K562 (cell line): ENCODE results near the gene TARS2. TPM values are rescaled to one million over a fixed set of nuclear protein-coding genes. Genes with fewer than 3 reads are reported as not detected.

Source experiments
- CGGBP1 ChIP-seq: fragments of 250-450 bp; sonication (Bioruptor Pico); IDR thresholded peaks from 2 replicates; pipeline ENCODE4 v1.9.0; 2021; ENCODE audit warnings: mild to moderate bottlenecking
- ETV1 ChIP-seq: fragments of 450-650 bp; conservative IDR thresholded peaks from 2 replicates; pipeline ENCODE4 v1.6.1; 2016; ENCODE audit warnings: missing genetic modification characterization, control low read depth, low read depth, missing compliant biosample characterization
- HDAC8 ChIP-seq: fragments of 450-650 bp; IDR thresholded peaks from 2 replicates; pipeline ENCODE4 v1.6.1; 2016; ENCODE audit warnings: mild to moderate bottlenecking, missing genetic modification characterization, moderate library complexity, missing compliant biosample characterization
- HNRNPK ChIP-seq: fragments of 200-400 bp; formaldehyde crosslinking; IDR thresholded peaks from one replicate; pipeline ENCODE4 v1.6.1; 2018; ENCODE audit warnings: mild to moderate bottlenecking, low read depth, low read length; ENCODE audit not compliant: poor library complexity, severe bottlenecking
- NR2C2 ChIP-seq, 2 experiments: fragments of 200-800 bp in 1 of 2; sonication (Bioruptor generic) in 1 of 2; sonication (generic) in 1 of 2; formaldehyde crosslinking in 1 of 2; IDR thresholded peaks; 2 replicates each; pipeline versions ENCODE4 v1.6.1 to v1.8.0; 2016 to 2022; ENCODE audit warnings: mild to moderate bottlenecking in 1 of 2, missing compliant biosample characterization in 1 of 2, missing genetic modification characterization in 1 of 2, missing genetic modification reagents in 1 of 2
- POLR2G ChIP-seq: fragments of 200-400 bp; formaldehyde crosslinking; IDR thresholded peaks from 2 replicates; pipeline ENCODE4 v1.6.1; 2017; ENCODE audit warnings: low read depth, mild to moderate bottlenecking, antibody characterized with exemption, low read length, moderate library complexity
- ZNF23 ChIP-seq: fragments of 250-450 bp; sonication (Bioruptor Pico); IDR thresholded peaks from 2 replicates; pipeline ENCODE4 v1.4.0; 2020; ENCODE audit warnings: mild to moderate bottlenecking
- polyA plus RNA-seq, 8 experiments: library from polyadenylated mRNA; depleted of rRNA in 4 of 8; stranded (reverse) in 5 of 8; unstranded in 3 of 8; fragments of >200 nt; fragmentation: Nextera tagmentation in 2 of 8; fragmentation: Illumina TruSeq in 1 of 8; extraction: Ambion mirVana in 2 of 8; extraction: Trizol in 1 of 8; gene quantifications; 2 replicates each; pipeline versions ENCODE4 v1.2.1 to v1.2.3, GENCODE V29; 2011 to 2014; ENCODE audit warnings: inconsistent platforms in 1 of 8, missing spikeins in 1 of 8
- total RNA-seq, 7 experiments: library from RNA; depleted of rRNA in 6 of 7; stranded (reverse); fragments of >200 nt in 6 of 7; fragmentation: Illumina TruSeq in 2 of 7; extraction: Trizol in 2 of 7; gene quantifications; 2 replicates each; pipeline versions ENCODE4 v1.2.1 to v1.2.3, GENCODE V29; 2011 to 2021; ENCODE audit warnings: low replicate concordance in 1 of 7
- TF ChIP-seq, protein P1 (sequence below): fragments of 200-800 bp; sonication (Bioruptor generic); IDR thresholded peaks from 2 replicates; pipeline ENCODE4 v1.6.1; 2017; ENCODE audit warnings: missing genetic modification characterization, missing compliant biosample characterization
- TF ChIP-seq, protein P2 (sequence below): fragments of 450-650 bp; IDR thresholded peaks from one replicate; pipeline ENCODE4 v1.6.1; 2018; ENCODE audit warnings: mild to moderate bottlenecking, moderate library complexity; ENCODE audit not compliant: partially characterized antibody

Gene TARS2
- total and polyA plus RNA-seq, 9 of the 15 experiments (the other 6 are each of a cell fraction or from before 2014, with no cell fraction given) = 17.0 to 64.2 (median 39.4) TPM

GRCh38 chr1:150528196-150528595, 41.0 kb downstream of the TARS2 start (continued):
- TF ChIP-seq POLR2G (no peak), NR2C2 (CRISPR knock-in tag; IDR thresholded peaks at IDR 0.05) (no peak), NR2C2 (tag; IDR thresholded peaks at IDR 0.05) (no peak), HDAC8 (tag) (no peak), ZNF23 (CRISPR knock-in tag) (no peak), ETV1 (tag) (no peak), CGGBP1 (CRISPR knock-in tag) (no peak), HNRNPK (no peak)
- TF ChIP-seq, protein P1, sequence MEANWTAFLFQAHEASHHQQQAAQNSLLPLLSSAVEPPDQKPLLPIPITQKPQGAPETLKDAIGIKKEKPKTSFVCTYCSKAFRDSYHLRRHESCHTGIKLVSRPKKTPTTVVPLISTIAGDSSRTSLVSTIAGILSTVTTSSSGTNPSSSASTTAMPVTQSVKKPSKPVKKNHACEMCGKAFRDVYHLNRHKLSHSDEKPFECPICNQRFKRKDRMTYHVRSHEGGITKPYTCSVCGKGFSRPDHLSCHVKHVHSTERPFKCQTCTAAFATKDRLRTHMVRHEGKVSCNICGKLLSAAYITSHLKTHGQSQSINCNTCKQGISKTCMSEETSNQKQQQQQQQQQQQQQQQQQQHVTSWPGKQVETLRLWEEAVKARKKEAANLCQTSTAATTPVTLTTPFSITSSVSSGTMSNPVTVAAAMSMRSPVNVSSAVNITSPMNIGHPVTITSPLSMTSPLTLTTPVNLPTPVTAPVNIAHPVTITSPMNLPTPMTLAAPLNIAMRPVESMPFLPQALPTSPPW = no peak
- TF ChIP-seq, protein P2, sequence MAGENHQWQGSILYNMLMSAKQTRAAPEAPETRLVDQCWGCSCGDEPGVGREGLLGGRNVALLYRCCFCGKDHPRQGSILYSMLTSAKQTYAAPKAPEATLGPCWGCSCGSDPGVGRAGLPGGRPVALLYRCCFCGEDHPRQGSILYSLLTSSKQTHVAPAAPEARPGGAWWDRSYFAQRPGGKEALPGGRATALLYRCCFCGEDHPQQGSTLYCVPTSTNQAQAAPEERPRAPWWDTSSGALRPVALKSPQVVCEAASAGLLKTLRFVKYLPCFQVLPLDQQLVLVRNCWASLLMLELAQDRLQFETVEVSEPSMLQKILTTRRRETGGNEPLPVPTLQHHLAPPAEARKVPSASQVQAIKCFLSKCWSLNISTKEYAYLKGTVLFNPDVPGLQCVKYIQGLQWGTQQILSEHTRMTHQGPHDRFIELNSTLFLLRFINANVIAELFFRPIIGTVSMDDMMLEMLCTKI = no peak
